Stomach (tissue), 4 donors: ENCODE measurements around the gene DOC2A.

Source experiments
- POLR2A ChIP-seq, 4 donors: fragments of 450-650 bp; IDR thresholded peaks; one replicate each; pipeline ENCODE4 v1.6.1; 2016; ENCODE audit warnings: antibody characterized with exemption in 4 of 4, control low read depth in 2 of 4, mild to moderate bottlenecking in 1 of 4, moderate library complexity in 1 of 4
- TF ChIP-seq, protein P1 (sequence below), 7 experiments: fragments of 450-650 bp in 4 of 7; fragments of 200-600 bp in 3 of 7; sonication (generic) in 3 of 7; IDR thresholded peaks; one replicate each; pipeline ENCODE4 v1.5.1; 2016 to 2019; ENCODE audit warnings: antibody characterized with exemption in 7 of 7, control low read depth in 2 of 7, mild to moderate bottlenecking in 1 of 7

DNA sequence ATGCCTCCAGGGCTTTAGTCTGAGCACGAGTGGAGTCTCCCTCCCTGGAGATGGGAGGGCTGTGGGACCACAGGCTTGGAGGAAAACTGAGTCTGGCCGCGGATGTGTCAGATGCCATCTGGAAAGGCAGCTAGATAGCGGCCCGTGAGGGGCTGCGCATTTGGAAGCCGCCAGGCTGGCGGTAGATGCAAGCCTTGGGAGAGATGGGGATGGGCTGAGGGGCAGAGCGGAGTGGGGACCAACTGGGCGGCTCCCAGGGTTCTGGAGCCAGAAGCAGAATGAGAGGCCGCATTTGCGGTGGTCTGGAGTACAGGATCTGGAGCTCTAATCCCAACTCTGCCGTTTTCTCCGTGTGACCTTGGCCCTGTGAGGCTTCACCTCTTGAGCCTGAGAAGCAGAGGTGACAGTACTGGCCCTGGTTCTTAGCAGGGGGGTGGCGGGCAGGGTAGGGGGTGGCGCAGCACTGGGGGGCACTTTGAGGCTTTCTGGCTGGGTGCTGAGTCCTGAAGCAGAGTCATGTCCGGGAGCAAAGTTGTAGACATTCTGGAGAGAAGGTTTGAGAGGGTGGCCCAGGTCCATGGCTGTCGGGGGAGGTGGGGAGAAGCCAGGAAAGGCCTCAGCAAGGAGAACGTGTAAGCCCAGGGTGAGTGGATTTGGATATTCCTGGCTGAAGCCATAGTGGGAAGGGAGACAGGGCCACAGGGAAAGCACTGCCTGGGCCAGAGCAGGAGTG lies 8.0 kb downstream of the DOC2A start:
- TF ChIP-seq, protein P1, sequence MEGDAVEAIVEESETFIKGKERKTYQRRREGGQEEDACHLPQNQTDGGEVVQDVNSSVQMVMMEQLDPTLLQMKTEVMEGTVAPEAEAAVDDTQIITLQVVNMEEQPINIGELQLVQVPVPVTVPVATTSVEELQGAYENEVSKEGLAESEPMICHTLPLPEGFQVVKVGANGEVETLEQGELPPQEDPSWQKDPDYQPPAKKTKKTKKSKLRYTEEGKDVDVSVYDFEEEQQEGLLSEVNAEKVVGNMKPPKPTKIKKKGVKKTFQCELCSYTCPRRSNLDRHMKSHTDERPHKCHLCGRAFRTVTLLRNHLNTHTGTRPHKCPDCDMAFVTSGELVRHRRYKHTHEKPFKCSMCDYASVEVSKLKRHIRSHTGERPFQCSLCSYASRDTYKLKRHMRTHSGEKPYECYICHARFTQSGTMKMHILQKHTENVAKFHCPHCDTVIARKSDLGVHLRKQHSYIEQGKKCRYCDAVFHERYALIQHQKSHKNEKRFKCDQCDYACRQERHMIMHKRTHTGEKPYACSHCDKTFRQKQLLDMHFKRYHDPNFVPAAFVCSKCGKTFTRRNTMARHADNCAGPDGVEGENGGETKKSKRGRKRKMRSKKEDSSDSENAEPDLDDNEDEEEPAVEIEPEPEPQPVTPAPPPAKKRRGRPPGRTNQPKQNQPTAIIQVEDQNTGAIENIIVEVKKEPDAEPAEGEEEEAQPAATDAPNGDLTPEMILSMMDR (IDR thresholded peaks at IDR 0.05) = no peak
- TF ChIP-seq POLR2A (IDR thresholded peaks at IDR 0.05) = no peak
